Measurements from ENCODE around the gene NR1I3.

NR1I3 gene

DNA sequence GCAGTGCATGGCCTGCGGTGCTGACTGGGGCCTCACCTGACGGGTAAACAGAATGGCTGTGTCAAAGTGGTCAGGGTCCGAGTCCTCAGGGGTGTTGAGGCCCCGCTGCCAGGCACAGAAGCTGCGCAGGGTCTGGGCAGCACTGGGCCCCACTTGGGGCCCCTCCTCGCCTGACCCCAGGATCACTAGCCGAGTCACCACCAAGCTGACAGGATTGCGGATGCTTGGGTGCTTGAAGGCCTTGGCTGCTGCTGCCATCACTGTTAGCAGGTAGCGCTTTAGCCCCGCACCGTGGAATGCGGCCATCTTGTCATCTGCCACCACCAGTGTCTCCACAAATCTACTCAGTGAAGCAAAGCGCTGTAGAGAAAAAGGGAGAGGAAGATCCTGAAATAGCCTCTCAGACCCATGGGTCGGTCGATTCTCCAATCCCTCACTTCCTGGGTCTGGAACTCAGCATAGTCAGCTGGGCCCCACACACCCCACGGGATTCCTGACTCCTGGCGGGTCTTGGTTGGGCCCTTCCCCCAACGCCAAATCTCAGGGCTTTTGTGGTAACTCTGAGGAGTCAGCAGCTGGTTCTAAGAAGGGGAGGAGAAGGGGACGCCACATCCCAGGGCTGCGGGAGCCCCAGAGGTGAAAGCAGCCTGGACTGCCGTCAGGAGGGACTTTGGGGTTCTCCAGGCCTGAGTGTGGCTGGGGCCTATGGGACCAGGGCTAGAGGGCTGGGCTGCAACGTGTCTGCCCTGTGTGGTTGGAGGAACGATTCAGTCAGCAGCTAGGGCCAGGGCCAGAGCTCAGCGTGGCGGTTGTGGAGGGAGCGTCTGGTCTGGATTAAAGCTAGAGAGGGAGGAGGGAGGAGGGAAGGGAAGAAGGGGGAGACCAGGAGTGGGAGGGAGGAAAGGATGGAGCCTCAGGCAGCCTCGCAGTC, 41.2 kb downstream of the NR1I3 start:
- no peak for DNase-seq (ENCODE audit: insufficient read length, low spot score)
- no peak for FAIRE-seq

DNA sequence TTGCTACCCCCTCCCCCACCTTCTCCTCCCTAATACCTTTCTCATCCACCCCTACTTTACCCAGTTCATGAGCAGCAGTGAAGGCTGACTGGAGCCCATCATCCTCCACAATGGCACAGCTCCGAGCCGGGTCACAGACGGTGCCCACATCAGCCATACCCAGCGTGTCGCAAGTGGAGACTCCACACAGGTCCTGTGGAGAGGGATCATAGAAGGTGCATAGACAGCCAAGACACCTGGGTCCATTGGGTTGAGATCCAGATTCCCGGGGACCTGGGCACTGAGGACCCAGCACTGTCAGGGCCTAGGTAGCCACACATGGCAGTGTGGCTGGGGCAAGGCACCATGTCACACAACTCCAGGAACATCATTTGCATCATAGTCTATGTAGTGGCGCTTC, 41.9 kb downstream of the NR1I3 start:
- DNase-seq (ENCODE audit: insufficient read length, low spot score) (no peak), FAIRE-seq (no peak)

DNA sequence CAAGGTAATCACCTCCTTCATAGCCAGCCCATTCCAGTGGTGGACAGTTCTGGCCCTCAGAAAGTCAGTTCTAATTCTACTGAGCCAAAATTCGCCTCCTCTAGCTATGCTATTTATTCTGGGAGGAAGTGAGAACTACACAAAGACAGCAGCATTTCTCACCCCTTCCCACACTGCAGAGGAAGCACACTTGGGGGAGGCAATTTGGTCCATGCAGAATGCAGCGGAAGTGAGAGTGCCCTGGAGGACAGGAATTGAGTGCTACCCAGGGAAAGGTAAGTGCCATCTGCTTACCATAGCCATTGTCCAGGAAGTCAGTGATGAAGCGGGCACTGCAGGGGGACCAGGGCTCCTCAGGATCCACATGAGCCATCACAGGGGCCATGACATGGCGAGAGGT, 42.8 kb downstream of the NR1I3 start:
- FAIRE-seq (peak; percentile 66), DNase-seq (ENCODE audit: insufficient read length, low spot score) (no peak)

DNA sequence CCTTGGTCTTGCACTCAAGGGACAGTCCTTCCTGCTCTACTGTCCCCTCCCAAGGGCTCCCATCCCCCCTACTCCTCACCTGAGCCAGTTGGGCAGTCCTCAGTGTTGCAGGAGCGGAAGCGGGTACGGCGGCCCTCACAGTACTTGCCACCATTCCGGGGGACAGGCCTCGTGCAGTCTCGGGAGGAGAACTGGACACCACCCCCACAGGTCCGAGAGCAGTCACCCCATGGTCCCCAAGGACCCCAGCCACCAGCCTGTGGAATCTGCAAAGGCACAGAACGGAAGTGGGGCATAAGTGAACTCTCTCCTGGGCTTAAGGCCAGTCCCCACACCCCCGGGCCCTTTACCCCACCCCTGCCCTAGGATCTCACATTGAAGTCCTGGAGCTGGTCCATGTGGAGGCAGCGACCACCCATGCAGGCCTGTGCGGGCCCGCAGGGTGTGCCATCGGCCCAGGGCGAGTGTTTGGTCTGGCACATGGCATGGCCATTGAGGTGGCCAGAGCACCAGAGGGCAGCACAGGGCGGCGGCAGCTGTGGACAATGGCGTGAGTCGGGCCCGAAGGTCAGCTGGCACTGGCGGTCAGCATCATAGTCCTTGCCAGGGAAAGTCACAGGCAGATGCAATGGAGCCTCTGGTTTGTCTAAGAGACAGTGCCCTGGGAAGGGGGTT, 44.3 kb downstream of the NR1I3 start:
- DNase-seq (ENCODE audit: insufficient read length, low spot score) = no peak
- FAIRE-seq = no peak

DNA sequence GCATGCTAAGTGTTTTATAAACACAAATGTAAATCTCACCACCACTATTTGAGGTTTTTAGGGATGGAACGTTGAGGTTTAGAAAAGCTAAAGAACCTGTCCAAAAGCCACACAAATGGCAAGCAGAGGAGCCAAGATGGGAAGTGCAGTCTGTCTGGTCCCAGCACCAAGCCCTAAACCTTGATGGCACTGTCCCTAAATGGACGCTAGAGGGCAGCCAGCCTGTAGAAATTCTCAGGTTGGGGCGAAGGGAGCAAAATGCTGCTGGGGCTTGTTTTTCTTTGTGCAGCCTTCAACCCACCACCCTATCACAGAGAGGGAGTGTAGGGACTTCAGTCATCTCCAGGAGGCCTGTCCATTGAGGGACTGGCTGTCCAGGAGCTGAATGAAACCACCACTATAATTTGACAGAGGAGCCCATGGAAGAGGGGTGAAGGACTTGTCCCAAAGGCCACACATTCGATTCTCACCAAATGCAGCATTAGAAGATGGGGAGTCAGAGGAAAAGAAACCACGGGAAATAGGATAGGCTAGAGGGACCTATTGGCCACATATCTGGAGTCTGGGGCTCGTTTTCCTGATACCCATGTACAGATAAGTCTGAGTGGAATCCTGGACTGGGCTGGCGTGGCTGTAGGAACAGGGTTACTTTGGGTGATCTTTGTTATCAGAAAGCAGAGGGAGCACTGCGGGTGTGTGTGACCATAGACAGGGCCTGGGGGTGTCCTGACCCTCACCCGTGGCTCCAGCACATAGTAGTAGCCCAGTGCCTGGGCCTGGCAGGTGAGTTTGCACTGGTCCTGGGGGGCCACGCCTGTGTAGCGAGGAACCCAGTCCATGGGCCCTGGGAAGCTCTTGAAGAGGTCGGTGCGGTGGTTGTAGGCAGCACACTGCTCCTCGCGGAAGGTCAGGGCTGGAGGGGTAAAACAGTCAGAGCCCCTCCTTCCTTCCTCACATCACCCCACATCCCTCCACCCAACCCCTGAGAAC, 45.2 kb downstream of the NR1I3 start:
- DNase-seq (ENCODE audit: insufficient read length, low spot score) = peak; percentile 71
- FAIRE-seq = peak; percentile 94

DNA sequence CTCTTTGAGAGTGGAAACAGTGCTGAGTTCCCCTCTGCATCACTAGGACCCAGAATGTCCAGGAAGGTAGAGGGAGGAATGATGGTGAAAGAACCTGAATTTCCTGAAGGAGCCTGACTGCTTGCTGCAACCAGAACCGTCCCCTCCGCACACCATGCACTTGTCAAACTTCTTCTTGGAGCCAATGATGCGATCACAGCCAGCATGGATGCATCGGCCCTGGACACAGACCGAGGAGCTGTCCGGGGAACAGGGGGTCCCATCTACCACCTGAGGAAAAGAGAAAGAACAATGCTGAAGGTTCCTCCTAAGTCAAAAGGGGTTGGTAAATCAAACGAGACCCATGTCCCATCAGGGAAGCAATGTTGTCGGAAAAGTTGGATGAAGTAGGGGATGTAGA, 46.0 kb downstream of the NR1I3 start:
- no peak for FAIRE-seq
- DNase-seq (ENCODE audit: insufficient read length, low spot score) = no peak

DNA sequence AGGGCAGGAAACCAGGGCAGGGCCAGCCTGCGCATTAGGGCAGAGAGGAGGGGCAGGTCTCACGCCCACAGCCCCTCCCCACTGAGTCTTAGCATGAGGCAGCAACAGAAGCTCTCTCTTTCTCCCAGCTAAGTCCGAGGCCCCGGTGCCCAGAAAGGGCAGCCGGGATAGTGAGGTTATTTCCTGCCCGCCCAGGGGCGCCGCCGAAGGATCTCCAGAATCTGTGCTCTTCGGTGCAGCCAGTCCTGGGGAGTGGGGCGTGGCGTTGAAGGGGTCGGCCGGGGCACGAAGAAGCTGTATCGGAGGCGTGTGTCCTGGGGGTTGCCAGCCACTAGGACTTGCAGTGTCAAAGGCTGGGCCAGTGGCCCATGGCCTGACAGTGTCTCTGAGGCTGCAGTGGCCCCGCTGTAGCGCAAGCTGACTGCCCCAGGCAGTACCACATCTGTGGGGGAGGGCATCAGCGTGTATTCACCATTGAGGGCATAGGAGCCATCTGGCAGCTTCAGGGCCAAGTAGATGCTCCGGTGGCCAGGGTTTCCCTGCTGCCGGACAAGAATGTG, 47.0 kb downstream of the NR1I3 start:
- DNase-seq (ENCODE audit: insufficient read length, low spot score) = no peak
- FAIRE-seq = no peak

DNA sequence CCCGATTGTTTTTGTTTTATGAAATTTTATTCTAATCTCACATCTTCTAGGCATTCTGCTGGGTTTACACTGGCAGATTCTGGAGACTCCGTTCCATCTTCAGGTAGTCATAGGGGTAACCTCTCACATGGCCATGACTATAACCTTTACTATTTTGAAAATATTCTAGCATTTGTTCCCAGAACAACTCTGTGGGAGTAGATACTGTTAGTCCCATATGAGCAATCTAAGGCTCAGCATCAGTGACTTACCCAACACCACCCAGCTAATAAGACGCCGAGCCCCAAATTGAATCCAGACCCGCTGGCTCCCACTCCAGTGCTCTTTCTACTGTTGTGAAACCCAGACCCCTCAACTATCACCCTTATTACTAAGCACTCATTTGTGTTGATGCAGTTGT, 49.0 kb downstream of the NR1I3 start:
- FAIRE-seq (no peak), DNase-seq (ENCODE audit: insufficient read length, low spot score) (no peak)

DNA sequence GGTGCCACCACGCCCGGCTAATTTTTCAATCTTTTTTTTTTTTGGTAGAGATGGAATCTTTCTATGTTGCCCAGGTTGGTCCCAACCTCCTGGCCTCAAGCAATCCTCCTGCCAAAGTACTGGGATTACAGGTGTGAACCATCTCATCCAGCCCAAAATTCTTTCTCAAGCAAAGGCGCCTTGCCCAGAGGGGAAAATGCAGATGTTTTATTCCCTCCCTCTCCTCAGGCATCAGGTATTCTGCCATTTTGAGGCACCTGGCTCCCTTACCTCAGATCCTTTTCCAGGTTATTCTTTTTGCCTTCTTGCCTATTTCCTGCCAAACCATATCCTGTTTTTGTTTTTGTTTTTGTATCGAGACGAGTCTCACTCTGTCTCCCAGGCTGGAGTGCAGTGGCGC, 49.6 kb downstream of the NR1I3 start:
- no peak for FAIRE-seq
- DNase-seq (ENCODE audit: insufficient read length, low spot score) = no peak

DNA sequence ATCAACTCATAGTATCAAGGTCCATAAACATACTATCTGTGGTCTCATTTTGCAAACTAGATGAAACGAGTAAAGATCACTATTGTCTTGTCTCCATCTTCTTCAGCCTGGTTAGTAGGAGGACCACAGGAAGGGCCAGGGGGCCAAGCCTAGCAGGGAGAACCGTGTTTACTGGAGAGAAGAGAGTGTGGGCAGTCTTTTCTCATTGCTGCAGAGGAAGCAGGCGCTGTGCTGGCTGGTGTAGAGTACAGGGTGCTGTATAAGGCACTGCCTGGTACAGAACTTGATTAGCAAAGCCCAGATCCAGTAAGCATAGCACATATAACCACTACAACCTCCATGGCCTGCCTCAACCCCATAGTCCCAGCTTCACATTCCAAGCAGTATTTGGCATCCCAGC, 50.7 kb downstream of the NR1I3 start:
- FAIRE-seq (no peak), DNase-seq (ENCODE audit: insufficient read length, low spot score) (no peak)

DNA sequence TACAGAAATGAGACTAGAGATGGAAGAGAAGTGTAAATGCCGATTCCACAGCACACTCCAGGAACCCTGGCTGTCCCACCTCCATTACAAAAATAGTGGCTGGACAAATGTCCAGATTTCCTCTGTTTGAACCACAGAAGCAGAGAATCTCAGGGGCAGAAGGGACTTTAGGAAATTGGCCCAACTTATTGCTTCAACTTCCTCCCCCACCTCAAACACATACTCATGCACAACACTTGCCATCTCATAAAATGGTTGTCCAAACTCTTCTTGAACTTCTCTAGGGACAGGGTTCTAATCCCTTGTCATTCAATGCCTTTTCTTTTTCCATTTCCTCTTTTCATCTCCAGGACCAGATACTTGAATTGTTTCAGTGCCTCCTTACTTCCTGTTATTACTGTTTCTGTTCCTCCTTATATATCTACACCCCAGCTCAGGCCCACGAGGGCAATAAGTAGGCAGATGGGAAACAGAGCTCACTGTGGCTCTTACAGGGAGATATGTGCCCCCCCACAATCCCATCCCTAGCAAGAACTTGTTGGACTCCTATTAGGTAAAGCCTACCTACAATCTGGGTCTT, 52.2 kb downstream of the NR1I3 start:
- DNase-seq (ENCODE audit: insufficient read length, low spot score) (no peak), FAIRE-seq (no peak)

DNA sequence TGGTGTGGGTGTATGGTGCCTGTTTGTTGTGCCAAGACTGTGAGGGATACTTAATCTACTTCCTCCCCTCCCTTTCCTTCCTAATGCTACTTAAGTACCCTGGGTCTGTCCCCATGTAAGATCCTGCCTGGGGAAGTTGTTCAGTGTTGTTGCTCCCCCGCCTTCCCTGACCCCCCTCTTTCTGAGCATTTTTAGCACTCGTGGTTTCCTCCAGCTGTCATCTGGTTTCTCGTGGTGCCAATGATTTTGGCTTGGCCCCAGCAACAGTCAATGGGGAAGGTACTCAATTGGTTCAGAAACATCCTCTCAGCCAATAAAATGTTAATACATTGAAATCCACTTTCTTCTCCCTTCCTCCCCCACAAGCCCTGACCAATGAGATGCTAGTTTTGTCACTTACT, 52.7 kb downstream of the NR1I3 start:
- DNase-seq (ENCODE audit: insufficient read length, low spot score) (no peak), FAIRE-seq (peak; percentile 98)

DNA sequence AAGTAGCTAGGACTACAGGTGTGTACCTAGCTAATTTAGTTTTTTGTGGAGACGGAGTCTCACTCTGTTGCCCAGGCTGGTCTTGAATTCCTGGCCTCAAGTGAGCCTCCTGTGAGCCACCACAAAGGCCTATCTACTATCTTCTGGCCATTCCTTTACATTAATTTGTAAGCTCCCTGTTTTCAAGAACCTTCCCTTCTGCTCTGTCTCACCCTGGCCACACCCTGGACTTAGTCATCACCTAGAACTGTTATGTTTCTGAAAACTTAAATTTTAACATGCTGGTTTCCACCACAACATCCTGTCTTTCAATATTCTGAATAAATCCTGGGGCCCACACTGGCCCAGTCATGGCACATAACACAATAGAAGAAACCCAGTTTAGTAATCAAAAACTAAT, 55.8 kb downstream of the NR1I3 start:
- DNase-seq (ENCODE audit: insufficient read length, low spot score) = no peak
- FAIRE-seq = peak; percentile 82

DNA sequence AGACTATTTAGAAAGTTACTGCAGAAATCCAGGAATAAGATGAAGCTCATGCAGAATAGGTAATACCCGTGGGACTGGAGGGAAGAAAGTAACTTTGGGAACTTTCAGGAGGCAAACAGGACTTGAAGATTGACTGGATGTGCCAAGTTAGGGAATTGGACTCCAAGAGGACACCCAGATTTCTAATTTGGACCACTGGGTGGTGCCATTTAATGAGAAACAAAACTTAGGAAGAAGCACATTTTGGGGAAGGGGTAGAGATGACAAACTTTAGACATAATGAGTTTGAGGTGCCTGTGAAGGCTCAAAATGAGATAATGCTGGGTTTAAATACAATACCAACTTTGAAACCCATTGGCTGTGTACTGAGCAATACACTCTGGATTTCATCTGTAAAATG, 57.4 kb downstream of the NR1I3 start:
- DNase-seq (ENCODE audit: insufficient read length, low spot score) (no peak), FAIRE-seq (no peak)

DNA sequence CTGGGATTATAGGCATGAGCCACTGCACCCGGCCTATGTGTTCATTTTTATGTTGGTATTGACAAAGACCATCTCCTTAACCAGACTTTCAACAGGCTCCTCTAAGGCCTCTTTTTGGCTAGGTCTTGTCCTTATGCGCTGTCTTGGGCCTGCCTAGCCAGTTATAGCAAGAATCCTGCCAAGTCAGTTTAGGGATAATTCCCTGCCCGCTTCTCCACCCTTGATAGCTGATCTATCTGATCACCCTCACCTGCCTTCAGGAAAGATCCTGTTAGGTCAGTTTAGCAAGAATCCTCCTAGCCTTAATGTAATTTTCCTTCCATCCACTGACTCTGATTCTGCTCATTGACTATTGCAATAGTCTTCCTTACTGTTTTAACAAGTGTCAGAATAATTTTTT, 58.3 kb downstream of the NR1I3 start:
- DNase-seq (ENCODE audit: insufficient read length, low spot score) = no peak
- FAIRE-seq = no peak
